Measurements from ENCODE around the gene MCF2L2. TPM values are rescaled to one million over a fixed set of nuclear protein-coding genes. Genes with fewer than 3 reads are reported as not detected.

MCF2L2 gene
- total RNA-seq, 1 donor, result under 0.01 TPM

DNA sequence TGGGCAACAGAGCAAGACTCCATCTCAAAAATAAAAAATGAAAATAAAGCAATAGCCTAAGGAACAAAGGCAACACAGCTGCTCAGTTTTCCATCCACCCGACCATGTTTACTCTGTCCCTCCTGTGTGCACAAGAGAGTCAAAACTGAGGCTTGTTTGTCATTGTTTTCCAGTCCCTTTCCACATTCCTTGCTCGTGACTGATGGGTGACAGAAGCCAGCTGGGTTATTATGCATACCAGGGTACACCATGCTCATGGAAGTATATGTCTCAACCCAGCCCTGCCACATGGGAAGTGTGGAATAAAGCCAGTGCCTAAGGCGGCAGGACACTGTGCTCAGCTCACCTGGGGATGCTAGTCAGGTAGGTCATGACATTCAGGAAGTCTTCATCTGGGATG is 49.5 kb downstream of the MCF2L2 start:
- TF ChIP-seq, protein P1, sequence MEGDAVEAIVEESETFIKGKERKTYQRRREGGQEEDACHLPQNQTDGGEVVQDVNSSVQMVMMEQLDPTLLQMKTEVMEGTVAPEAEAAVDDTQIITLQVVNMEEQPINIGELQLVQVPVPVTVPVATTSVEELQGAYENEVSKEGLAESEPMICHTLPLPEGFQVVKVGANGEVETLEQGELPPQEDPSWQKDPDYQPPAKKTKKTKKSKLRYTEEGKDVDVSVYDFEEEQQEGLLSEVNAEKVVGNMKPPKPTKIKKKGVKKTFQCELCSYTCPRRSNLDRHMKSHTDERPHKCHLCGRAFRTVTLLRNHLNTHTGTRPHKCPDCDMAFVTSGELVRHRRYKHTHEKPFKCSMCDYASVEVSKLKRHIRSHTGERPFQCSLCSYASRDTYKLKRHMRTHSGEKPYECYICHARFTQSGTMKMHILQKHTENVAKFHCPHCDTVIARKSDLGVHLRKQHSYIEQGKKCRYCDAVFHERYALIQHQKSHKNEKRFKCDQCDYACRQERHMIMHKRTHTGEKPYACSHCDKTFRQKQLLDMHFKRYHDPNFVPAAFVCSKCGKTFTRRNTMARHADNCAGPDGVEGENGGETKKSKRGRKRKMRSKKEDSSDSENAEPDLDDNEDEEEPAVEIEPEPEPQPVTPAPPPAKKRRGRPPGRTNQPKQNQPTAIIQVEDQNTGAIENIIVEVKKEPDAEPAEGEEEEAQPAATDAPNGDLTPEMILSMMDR (IDR thresholded peaks at IDR 0.05; ENCODE audit: extremely low read depth, low read depth, low read length), result no peak
- Histone ChIP-seq H3K27ac (ENCODE audit: low read depth, low read length) (no peak overlapping the region), H3K27me3 (ENCODE audit: insufficient read depth, low read length) (no peaks in the 10 kb centered on the region), H3K9me3 (ENCODE audit: low read depth, low read length) (no peaks in the 10 kb centered on the region), H4K20me1 (ENCODE audit: insufficient read depth, low read length) (no peaks in the 10 kb centered on the region), H3K36me3 (ENCODE audit: insufficient read depth, low read length) (no peaks in the 10 kb centered on the region), H2AFZ (ENCODE audit: low read length) (no peak overlapping the region), H3K4me3 (ENCODE audit: insufficient read depth, low read length) (no peak overlapping the region), H3K4me1 (ENCODE audit: insufficient read depth, low read length) (no peaks in the 10 kb centered on the region), H3K4me2 (ENCODE audit: insufficient read depth, low read length) (no peak overlapping the region), H3K79me2 (ENCODE audit: insufficient read depth, low read length) (no peaks in the 10 kb centered on the region)
- no peak for DNase-seq (ENCODE audit: insufficient read length, low spot score, missing footprints)

DNA sequence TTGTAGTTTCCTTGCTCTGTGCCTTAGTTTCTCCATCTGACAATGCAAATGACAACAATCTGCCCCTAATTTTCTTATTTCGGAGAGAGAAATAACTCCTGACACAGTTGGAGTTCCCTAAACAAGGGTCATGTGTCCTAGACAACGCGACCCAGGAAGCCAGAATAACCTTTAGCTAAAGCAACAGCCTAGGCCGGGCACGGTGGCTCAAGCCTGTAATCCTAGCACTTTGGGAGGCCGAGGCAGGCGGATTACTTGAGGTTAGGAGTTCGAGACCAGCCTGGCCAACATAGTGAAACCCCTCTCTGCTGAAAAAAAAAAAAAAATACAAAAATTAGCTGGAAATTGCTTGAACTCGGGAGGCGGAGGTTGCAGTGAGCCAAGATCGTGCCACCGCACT is 49.9 kb downstream of the MCF2L2 start:
- Histone ChIP-seq H3K36me3 (ENCODE audit: insufficient read depth, low read length) (no peaks in the 10 kb centered on the region), H2AFZ (ENCODE audit: low read length) (no peak overlapping the region), H3K79me2 (ENCODE audit: insufficient read depth, low read length) (no peaks in the 10 kb centered on the region), H3K27me3 (ENCODE audit: insufficient read depth, low read length) (no peaks in the 10 kb centered on the region), H4K20me1 (ENCODE audit: insufficient read depth, low read length) (no peaks in the 10 kb centered on the region), H3K9me3 (ENCODE audit: low read depth, low read length) (no peaks in the 10 kb centered on the region), H3K4me1 (ENCODE audit: insufficient read depth, low read length) (no peaks in the 10 kb centered on the region), H3K4me3 (ENCODE audit: insufficient read depth, low read length) (no peak overlapping the region), H3K4me2 (ENCODE audit: insufficient read depth, low read length) (no peak overlapping the region), H3K27ac (ENCODE audit: low read depth, low read length) (no peak overlapping the region)
- DNase-seq (ENCODE audit: insufficient read length, low spot score, missing footprints), result no peak
- TF ChIP-seq, protein P1 (IDR thresholded peaks at IDR 0.05; ENCODE audit: extremely low read depth, low read depth, low read length), result no peak

DNA sequence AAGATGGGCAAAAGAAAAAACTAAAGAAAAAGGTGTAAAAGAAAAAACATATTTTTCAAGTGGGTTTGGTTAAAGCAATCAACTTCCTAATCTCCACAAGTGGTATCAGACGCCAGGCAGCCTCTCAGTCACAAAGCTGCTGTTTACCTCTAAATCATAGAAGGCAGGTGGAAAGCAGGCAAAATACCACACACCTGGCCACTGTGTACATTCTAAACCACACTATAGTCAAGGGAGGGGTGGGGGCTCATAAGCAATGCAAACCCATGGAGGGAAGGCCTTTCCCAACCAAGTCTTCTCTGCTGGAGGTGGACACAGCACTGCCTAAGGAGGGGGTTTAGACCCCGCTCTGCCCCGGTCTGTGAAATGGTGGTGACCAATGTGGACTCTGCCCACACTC is 50.4 kb downstream of the MCF2L2 start:
- Histone ChIP-seq H3K4me3 (ENCODE audit: insufficient read depth, low read length) (no peak overlapping the region), H2AFZ (ENCODE audit: low read length) (no peak overlapping the region), H3K27ac (ENCODE audit: low read depth, low read length) (no peak overlapping the region), H3K36me3 (ENCODE audit: insufficient read depth, low read length) (no peaks in the 10 kb centered on the region), H3K27me3 (ENCODE audit: insufficient read depth, low read length) (no peaks in the 10 kb centered on the region), H3K4me1 (ENCODE audit: insufficient read depth, low read length) (no peaks in the 10 kb centered on the region), H3K9me3 (ENCODE audit: low read depth, low read length) (no peaks in the 10 kb centered on the region), H4K20me1 (ENCODE audit: insufficient read depth, low read length) (no peaks in the 10 kb centered on the region), H3K79me2 (ENCODE audit: insufficient read depth, low read length) (no peaks in the 10 kb centered on the region), H3K4me2 (ENCODE audit: insufficient read depth, low read length) (no peak overlapping the region)
- DNase-seq (ENCODE audit: insufficient read length, low spot score, missing footprints), result no peak
- TF ChIP-seq, protein P1 (IDR thresholded peaks at IDR 0.05; ENCODE audit: extremely low read depth, low read depth, low read length), result no peak

DNA sequence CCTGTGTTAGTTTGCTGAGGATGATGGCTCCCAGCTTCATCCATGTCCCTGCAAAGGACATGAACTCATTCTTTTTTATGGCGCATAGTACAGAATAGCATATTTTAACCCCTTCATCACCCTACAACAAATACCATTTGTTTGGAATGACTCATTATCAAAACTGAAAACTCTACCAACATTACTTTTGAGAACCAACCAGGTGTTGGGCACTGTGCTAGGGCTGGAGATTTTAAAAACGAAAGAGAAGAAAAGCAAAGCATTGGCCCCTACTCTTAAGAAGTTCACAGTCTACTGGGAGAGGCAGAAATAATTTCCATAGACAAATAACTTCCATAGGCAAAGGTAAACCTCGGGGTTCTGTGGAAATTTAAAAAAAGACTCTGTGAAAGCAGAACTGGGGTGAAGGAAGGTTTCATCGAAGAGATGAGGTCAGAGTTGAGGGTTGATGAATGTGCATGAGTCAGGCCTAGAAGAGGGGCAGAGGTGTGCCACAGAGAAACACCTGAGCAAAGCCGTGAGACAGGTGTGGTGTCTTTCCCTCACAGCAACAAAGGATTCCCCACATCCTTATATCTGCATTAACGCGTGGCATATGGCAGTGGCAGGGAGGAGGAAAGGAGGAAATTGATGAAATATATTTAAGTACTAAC is 51.0 kb downstream of the MCF2L2 start:
- Histone ChIP-seq H4K20me1 (ENCODE audit: insufficient read depth, low read length) (no peaks in the 10 kb centered on the region), H3K9me3 (ENCODE audit: low read depth, low read length) (no peaks in the 10 kb centered on the region), H2AFZ (ENCODE audit: low read length) (no peak overlapping the region), H3K27ac (ENCODE audit: low read depth, low read length) (no peak overlapping the region), H3K4me2 (ENCODE audit: insufficient read depth, low read length) (no peak overlapping the region), H3K4me1 (ENCODE audit: insufficient read depth, low read length) (no peaks in the 10 kb centered on the region), H3K27me3 (ENCODE audit: insufficient read depth, low read length) (no peaks in the 10 kb centered on the region), H3K36me3 (ENCODE audit: insufficient read depth, low read length) (no peaks in the 10 kb centered on the region), H3K79me2 (ENCODE audit: insufficient read depth, low read length) (no peaks in the 10 kb centered on the region), H3K4me3 (ENCODE audit: insufficient read depth, low read length) (no peak overlapping the region)
- TF ChIP-seq, protein P1 (IDR thresholded peaks at IDR 0.05; ENCODE audit: extremely low read depth, low read depth, low read length), result no peak
- no peak for DNase-seq (ENCODE audit: insufficient read length, low spot score, missing footprints)

Measured in osteoblast (primary cell).